Endothelial cell of umbilical vein (primary cell): Measurements from ENCODE around the gene TEX101. TPM values are rescaled to one million over a fixed set of nuclear protein-coding genes. Genes with fewer than 3 reads are reported as not detected.

Source experiments
- BruUV-seq: library from RNA; stranded (reverse); fragments of 400-500 nt; replicated peaks from 2 replicates; lab custom pipeline; 2021; lab: Mats Ljungman, UMichigan
- CTCF ChIA-PET: fragments of 300-600, 350-600 bp; sonication (Branson Sonifier 250); formaldehyde crosslinking; loops from one replicate; lab custom pipeline; 2021; ENCODE audit warnings: antibody characterized with exemption, inconsistent platforms; lab: Charles Lee
- POLR2A ChIA-PET: fragments of 300-600, 350-600 bp; sonication (Branson Sonifier 250); formaldehyde crosslinking; loops from one replicate; lab custom pipeline; 2021; ENCODE audit warnings: antibody characterized with exemption, inconsistent platforms; lab: Charles Lee
- DNase-seq: peaks from one replicate; pipeline ENCODE4 v3.0.0-alpha.2; 2011; ENCODE audit warnings: low read depth, low spot score
- FAIRE-seq: peaks from 2 replicates; lab custom pipeline; 2011; peaks lifted over from hg19 to GRCh38; lab: Jason Lieb, UNC
- H2AFZ ChIP-seq: 2 replicates; pipeline ENCODE4 v1.6.0; 2012; ENCODE audit warnings: low read depth, low read length, control low read depth, inconsistent platforms
- H3K27ac ChIP-seq: 2 replicates; pipeline ENCODE4 v1.5.1; 2011; ENCODE audit warnings: low read depth, mild to moderate bottlenecking, control low read depth, low read length, moderate library complexity; ENCODE audit not compliant: insufficient read depth
- H3K27me3 ChIP-seq, 2 experiments: 2 replicates each; pipeline versions ENCODE4 v1.6.0 to v1.6.1; 2011; ENCODE audit warnings: low read length in 2 of 2, mixed read lengths in 1 of 2; ENCODE audit not compliant: control insufficient read depth in 2 of 2, insufficient read depth in 2 of 2
- H3K36me3 ChIP-seq, 2 experiments: 2 replicates in 1 of 2; 3 replicates in 1 of 2; pipeline ENCODE4 v1.5.1; 2011; ENCODE audit warnings: low read length in 2 of 2, mild to moderate bottlenecking in 1 of 2, moderate library complexity in 1 of 2; ENCODE audit not compliant: control insufficient read depth in 2 of 2, insufficient read depth in 2 of 2; ENCODE audit errors: extremely low read depth in 1 of 2
- H3K4me1 ChIP-seq: 3 replicates; pipeline ENCODE4 v1.5.1; 2011; ENCODE audit warnings: mild to moderate bottlenecking, low read length; ENCODE audit not compliant: control insufficient read depth, insufficient read depth; ENCODE audit errors: extremely low read depth
- H3K4me2 ChIP-seq: 2 replicates; pipeline ENCODE4 v1.6.1; 2011; ENCODE audit warnings: low read length, control low read depth, mixed read lengths; ENCODE audit not compliant: insufficient read depth
- H3K4me3 ChIP-seq, 3 experiments: fragments of 200-600 bp in 1 of 3; sonication (generic), shearing (Covaris generic) in 1 of 3; replicated peaks in 1 of 3; 2 replicates each; pipeline ENCODE4 v1.5.1; 2011 to 2016; ENCODE audit warnings: control low read depth in 3 of 3, low read length in 3 of 3, mild to moderate bottlenecking in 2 of 3, inconsistent platforms in 1 of 3, low read depth in 1 of 3, moderate library complexity in 1 of 3; ENCODE audit not compliant: insufficient read depth in 1 of 3
- H3K79me2 ChIP-seq: 2 replicates; pipeline ENCODE4 v1.6.0; 2012; ENCODE audit warnings: low read length, inconsistent platforms; ENCODE audit not compliant: control insufficient read depth, insufficient read depth
- H3K9ac ChIP-seq: replicated peaks from 2 replicates; pipeline ENCODE3; 2011; ENCODE audit warnings: low read length, control low read depth; ENCODE audit not compliant: insufficient read depth; ENCODE audit errors: extremely low read depth
- H3K9me1 ChIP-seq: replicated peaks from 3 replicates; pipeline ENCODE4 v1.6.0; 2011; ENCODE audit warnings: mild to moderate bottlenecking, low read length; ENCODE audit not compliant: control insufficient read depth, insufficient read depth; ENCODE audit errors: extremely low read depth
- H3K9me3 ChIP-seq: replicated peaks from 2 replicates; pipeline ENCODE4 v1.5.1; 2012; ENCODE audit warnings: low read length, inconsistent platforms; ENCODE audit not compliant: control insufficient read depth, insufficient read depth
- H4K20me1 ChIP-seq: replicated peaks from 2 replicates; pipeline ENCODE3; 2011; ENCODE audit warnings: mild to moderate bottlenecking, low read length; ENCODE audit not compliant: control insufficient read depth, insufficient read depth; ENCODE audit errors: extremely low read depth
- CTCF ChIP-seq, 2 donors: IDR thresholded peaks; 1 replicate in 1 of 2; 2 replicates in 1 of 2; pipeline ENCODE4 v1.5.1; 2011; ENCODE audit warnings: low read length in 2 of 2, mild to moderate bottlenecking in 2 of 2, moderate library complexity in 2 of 2, control low read depth in 1 of 2, inconsistent platforms in 1 of 2, low read depth in 1 of 2; ENCODE audit not compliant: insufficient read depth in 1 of 2; ENCODE audit errors: extremely low read depth in 1 of 2
- EZH2 ChIP-seq: IDR thresholded peaks from 2 replicates; pipeline ENCODE4 v1.6.1; 2012; ENCODE audit warnings: borderline replicate concordance, low read depth, mild to moderate bottlenecking, moderate library complexity, low read length, inconsistent platforms; ENCODE audit not compliant: severe bottlenecking
- GATA2 ChIP-seq: IDR thresholded peaks from 2 replicates; pipeline ENCODE4 v1.7.0; 2011; ENCODE audit warnings: low read depth, mild to moderate bottlenecking, moderate library complexity, mixed read lengths, low read length; ENCODE audit not compliant: insufficient read length, insufficient read depth
- JUN ChIP-seq: IDR thresholded peaks from 2 replicates; pipeline ENCODE4 v1.6.1; 2011; ENCODE audit warnings: borderline replicate concordance, low read depth; ENCODE audit not compliant: insufficient read length, insufficient read depth
- MYC ChIP-seq: IDR thresholded peaks from one replicate; pipeline ENCODE4 v1.6.1; 2011; ENCODE audit warnings: mild to moderate bottlenecking, low read depth, low read length
- POLR2A ChIP-seq: IDR thresholded peaks from 2 replicates; pipeline ENCODE4 v1.6.1; 2012; ENCODE audit warnings: low read depth, mild to moderate bottlenecking, control low read depth, low read length
- dilution Hi-C: fragments of 300-500 bp; cut with MboI; formaldehyde crosslinking; loops from one replicate; pipeline ENCODE4 v1.15.0; 2019; ENCODE audit warnings: low sequenced_read_pairs; ENCODE audit not compliant: extremely low pct_ligation_motif_present
- intact Hi-C: fragments of 100-400 bp; cut with micrococcal nuclease; formaldehyde crosslinking; loops from one replicate; pipeline ENCODE4 v1.10.0; 2022
- polyA plus RNA-seq, 4 experiments: library from polyadenylated mRNA; depleted of rRNA in 3 of 4; stranded (reverse) in 3 of 4; unstranded in 1 of 4; fragments of >200 nt; gene quantifications; 2 replicates each; pipeline versions ENCODE4 v1.2.1 to v1.2.3, GENCODE V29; 2011 to 2012; ENCODE audit warnings: missing spikeins in 1 of 4
- total RNA-seq: library from RNA; stranded (reverse); gene quantifications from 2 replicates; pipeline ENCODE4 v1.2.3, GENCODE V29; 2021

Gene TEX101
- total and polyA plus RNA-seq, 2 donors (not counting 3 experiments of a cell fraction or from before 2014, with no cell fraction given): not detected

GRCh38 chr19:43425567-43426392 is 11.1 kb downstream of the TEX101 start:
- Histone ChIP-seq H3K9ac (no peak overlapping the region), H2AFZ (no peak overlapping the region), H3K9me3 (no peaks in the 10 kb centered on the region), H3K36me3 (no peaks in the 10 kb centered on the region), H3K27me3 (no peaks in the 10 kb centered on the region), H3K4me3 (no peak overlapping the region), H3K9me1 (no peaks in the 10 kb centered on the region), H3K27ac (no peak overlapping the region), H3K79me2 (no peaks in the 10 kb centered on the region), H4K20me1 (no peaks in the 10 kb centered on the region), H3K4me1 (peaks cover 2% of the 10 kb centered on the region), H3K4me2 (no peak overlapping the region)
- ChIA-PET CTCF (interaction anchor here (0.7 to 1.6 kb wide), 6 partner anchors 9 to 791 kb away, joined by 3 to 5 read pairs (median 4); no protein-coding TSS in a partner anchor), POLR2A (no interaction called here)
- dilution Hi-C loops: no loop called here
- no TSS peak for BruUV-seq
- intact Hi-C loops: no loop called here
- no peak for DNase-seq
- no peak for TF ChIP-seq GATA2
- TF ChIP-seq EZH2: no peak
- TF ChIP-seq JUN: no peak
- TF ChIP-seq POLR2A: no peak
- no peak for TF ChIP-seq MYC
- peak in 1 of 2 donors; percentile 34 for TF ChIP-seq CTCF (IDR thresholded peaks at IDR 0.05; ENCODE audit: extremely low read depth in 1 of 2, insufficient read depth in 1 of 2, low read depth in 1 of 2, low read length in 2 of 2)
- FAIRE-seq: peak; percentile 55
